Measurements from ENCODE around the gene OR1M1.
"Not testable (repeated sequence)": the region's sequence is repeated elsewhere in the genome, so short reads cannot be mapped to it uniquely, and the experiment has no call there.

The OR1M1 gene

GRCh38 chr19:9056131-9056530, 30.7 kb upstream of the OR1M1 start:
- H3K4me3 ChIP-seq (ENCODE audit: low read length); H3K4me2 ChIP-seq (ENCODE audit: low read length); H3K27me3 ChIP-seq (ENCODE audit: control insufficient read depth, insufficient read depth, low read length); H3K4me1 ChIP-seq (ENCODE audit: control insufficient read depth, insufficient read depth, low read length); H3K9ac ChIP-seq (ENCODE audit: low read depth, low read length); H3K36me3 ChIP-seq (ENCODE audit: insufficient read depth, low read length); H3K9me3 ChIP-seq (replicated peaks; ENCODE audit: low read length): not testable (repeated sequence)

- Histone ChIP-seq H3K36me3 (ENCODE audit: insufficient read depth, low read length) (no peaks in the 10 kb centered on the region), H3K27me3 (ENCODE audit: control insufficient read depth, insufficient read depth, low read length) (no peaks in the 10 kb centered on the region), H3K9ac (ENCODE audit: low read depth, low read length) (no peak overlapping the region), H3K4me1 (ENCODE audit: control insufficient read depth, insufficient read depth, low read length) (no peaks in the 10 kb centered on the region), H3K9me3 (replicated peaks; ENCODE audit: low read length) (peaks cover 7% of the 10 kb centered on the region), H3K4me2 (ENCODE audit: low read length) (no peak overlapping the region), H3K4me3 (ENCODE audit: low read length) (no peak overlapping the region)
Observed at GRCh38 chr19:9057505-9058258, 29.2 kb upstream of the OR1M1 start.

GRCh38 chr19:9058905-9059667, 27.8 kb upstream of the OR1M1 start:
- Histone ChIP-seq H3K27me3 (ENCODE audit: control insufficient read depth, insufficient read depth, low read length) (no peaks in the 10 kb centered on the region), H3K4me3 (ENCODE audit: low read length) (no peak overlapping the region), H3K9me3 (replicated peaks; ENCODE audit: low read length) (peaks cover 7% of the 10 kb centered on the region), H3K4me1 (ENCODE audit: control insufficient read depth, insufficient read depth, low read length) (no peaks in the 10 kb centered on the region), H3K9ac (ENCODE audit: low read depth, low read length) (no peak overlapping the region), H3K4me2 (ENCODE audit: low read length) (no peak overlapping the region), H3K36me3 (ENCODE audit: insufficient read depth, low read length) (no peaks in the 10 kb centered on the region)

DNA sequence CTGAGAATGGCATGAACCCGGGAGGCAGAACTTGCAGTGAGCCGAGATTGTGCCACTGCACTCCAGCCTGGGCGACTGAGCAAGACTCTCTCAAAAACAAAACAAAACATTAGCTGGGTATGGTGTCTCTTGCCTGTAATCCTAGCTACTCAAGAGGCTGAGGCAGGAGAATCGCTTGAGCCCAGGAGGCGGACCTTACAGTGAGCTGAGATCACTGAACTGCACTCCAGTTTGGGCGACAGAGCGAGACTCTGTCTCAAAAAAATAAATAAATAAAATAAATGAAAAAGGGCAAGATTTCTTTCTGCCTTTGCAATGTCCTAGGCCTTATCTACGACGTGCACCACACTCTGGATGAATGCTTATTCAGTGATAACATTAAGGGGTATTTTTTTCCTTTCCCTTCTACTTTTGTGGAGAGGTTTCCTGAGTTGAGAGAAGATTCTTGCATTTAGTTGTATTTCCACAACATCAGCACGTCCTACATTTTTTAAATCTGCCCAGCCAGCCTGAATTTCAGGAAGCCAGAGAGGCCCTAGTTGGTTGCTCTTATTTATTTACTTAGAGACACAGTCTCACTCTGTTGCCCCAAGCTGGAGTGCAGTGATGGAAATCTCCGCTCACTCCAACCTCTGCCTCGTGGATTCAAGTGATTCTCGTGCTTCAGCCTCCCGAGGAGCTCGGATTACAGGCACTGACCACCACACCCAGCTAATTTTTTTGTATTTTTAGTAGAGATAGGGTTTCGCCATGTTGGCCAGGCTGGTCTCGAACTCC, 26.1 kb upstream of the OR1M1 start:
- no peaks in the 10 kb centered on the region for H3K27me3 ChIP-seq (ENCODE audit: control insufficient read depth, insufficient read depth, low read length)
- H3K9ac ChIP-seq (ENCODE audit: low read depth, low read length) = no peak overlapping the region
- no peak overlapping the region for H3K4me3 ChIP-seq (ENCODE audit: low read length)
- no peak overlapping the region for H3K4me2 ChIP-seq (ENCODE audit: low read length)
- no peaks in the 10 kb centered on the region for H3K36me3 ChIP-seq (ENCODE audit: insufficient read depth, low read length)
- H3K4me1 ChIP-seq (ENCODE audit: control insufficient read depth, insufficient read depth, low read length) = no peaks in the 10 kb centered on the region
- peaks cover 7% of the 10 kb centered on the region for H3K9me3 ChIP-seq (replicated peaks; ENCODE audit: low read length)

DNA sequence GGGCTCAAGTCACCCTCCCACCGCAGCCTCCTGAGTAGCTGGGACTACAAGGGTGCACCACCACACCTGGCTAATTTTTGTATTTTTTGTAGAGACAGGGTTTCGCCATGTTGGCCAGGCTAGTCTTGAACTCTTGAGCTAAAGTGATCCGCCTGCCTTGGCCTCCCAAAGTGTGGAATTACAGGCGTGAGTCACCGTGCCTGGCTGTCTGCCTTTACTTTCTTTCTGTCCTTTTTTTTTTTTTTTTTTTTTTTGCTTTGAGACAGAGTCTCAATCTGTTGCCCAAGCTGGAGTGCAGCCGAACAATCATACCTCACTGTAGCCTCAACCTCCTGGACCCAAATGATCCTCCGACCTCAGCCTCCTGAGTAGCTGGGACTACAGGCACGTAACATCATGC, 25.0 kb upstream of the OR1M1 start:
- H3K9ac ChIP-seq (ENCODE audit: low read depth, low read length) = no peak overlapping the region
- no peaks in the 10 kb centered on the region for H3K27me3 ChIP-seq (ENCODE audit: control insufficient read depth, insufficient read depth, low read length)
- H3K9me3 ChIP-seq (replicated peaks; ENCODE audit: low read length) = peaks cover 7% of the 10 kb centered on the region
- no peak overlapping the region for H3K4me3 ChIP-seq (ENCODE audit: low read length)
- H3K4me1 ChIP-seq (ENCODE audit: control insufficient read depth, insufficient read depth, low read length) = no peaks in the 10 kb centered on the region
- no peaks in the 10 kb centered on the region for H3K36me3 ChIP-seq (ENCODE audit: insufficient read depth, low read length)
- H3K4me2 ChIP-seq (ENCODE audit: low read length) = no peak overlapping the region

DNA sequence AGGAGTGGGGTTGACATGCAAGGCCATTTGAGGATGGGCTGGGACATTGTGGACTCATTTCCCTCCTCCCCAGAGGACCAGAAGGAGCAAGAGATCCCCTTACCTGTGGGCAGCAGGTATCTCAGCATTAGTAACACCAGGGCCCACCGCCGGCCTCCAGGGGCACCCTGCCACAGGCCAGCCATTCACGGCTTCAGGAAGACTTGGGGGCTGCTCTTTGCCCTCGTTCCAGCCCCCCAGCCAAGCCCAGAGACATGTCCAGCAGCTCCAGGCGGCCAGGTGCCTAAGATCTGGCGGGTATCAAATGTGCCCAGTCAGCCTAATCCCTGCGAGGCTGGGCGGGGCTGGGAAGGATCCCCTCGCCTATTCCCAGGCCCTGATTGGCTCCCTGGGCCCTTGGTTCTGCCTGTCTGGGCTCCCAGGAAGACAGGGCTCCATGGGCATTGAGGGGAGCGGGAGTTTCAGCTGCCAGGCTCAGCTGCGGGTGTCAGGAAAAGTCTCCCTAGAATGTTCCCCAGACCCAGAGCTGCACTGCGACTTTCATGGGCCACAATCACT, 21.3 kb upstream of the OR1M1 start:
- Histone ChIP-seq H3K4me3 (ENCODE audit: low read length) (no peak overlapping the region), H3K36me3 (ENCODE audit: insufficient read depth, low read length) (no peaks in the 10 kb centered on the region), H3K4me1 (ENCODE audit: control insufficient read depth, insufficient read depth, low read length) (no peaks in the 10 kb centered on the region), H3K9me3 (replicated peaks; ENCODE audit: low read length) (no peaks in the 10 kb centered on the region), H3K9ac (ENCODE audit: low read depth, low read length) (no peak overlapping the region), H3K4me2 (ENCODE audit: low read length) (no peak overlapping the region), H3K27me3 (ENCODE audit: control insufficient read depth, insufficient read depth, low read length) (no peaks in the 10 kb centered on the region)

DNA sequence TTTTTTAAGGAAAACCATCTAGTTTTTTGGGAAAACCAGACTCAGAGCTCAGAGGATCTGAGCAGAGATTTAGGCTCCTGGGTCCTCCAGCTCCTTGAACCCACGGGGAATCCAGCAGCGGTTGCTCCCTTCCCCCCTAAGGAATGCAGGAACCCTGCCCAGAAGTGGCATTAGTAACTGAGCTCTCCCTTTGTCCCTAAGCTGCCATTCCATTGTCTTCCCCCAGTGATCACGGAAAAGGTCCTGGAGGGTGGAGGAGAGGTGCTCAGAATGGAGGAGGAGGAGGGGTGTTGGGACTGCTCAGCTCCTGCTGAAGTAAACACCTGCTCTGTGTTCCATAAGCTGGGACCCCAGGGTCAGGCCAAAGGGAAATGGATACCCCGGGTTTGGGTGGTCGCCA, 16.8 kb upstream of the OR1M1 start:
- Histone ChIP-seq H3K36me3 (ENCODE audit: insufficient read depth, low read length) (no peaks in the 10 kb centered on the region), H3K9ac (ENCODE audit: low read depth, low read length) (no peak overlapping the region), H3K4me3 (ENCODE audit: low read length) (no peak overlapping the region), H3K9me3 (replicated peaks; ENCODE audit: low read length) (no peaks in the 10 kb centered on the region), H3K4me2 (ENCODE audit: low read length) (no peak overlapping the region), H3K27me3 (ENCODE audit: control insufficient read depth, insufficient read depth, low read length) (no peaks in the 10 kb centered on the region), H3K4me1 (ENCODE audit: control insufficient read depth, insufficient read depth, low read length) (no peaks in the 10 kb centered on the region)

DNA sequence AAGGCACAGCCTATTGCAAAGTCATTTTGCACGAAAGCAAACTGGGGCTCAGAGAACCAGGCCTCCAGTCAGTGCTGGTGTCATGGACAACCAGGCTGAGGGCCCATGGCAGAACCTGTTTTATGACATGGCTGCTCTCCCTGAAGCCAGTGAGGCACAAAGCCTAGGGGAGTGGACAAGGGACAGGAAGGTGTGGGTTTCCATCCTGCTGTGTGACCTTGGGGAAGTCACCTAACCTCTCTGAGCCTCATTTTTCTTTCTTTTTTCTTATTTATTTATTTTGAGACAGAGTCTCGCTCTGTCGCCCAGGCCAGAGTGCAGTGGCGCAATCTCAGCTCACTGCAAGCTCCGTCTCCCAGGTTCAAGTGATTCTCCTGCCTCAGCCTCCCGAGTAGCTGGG, 15.1 kb upstream of the OR1M1 start:
- not testable (repeated sequence) for H3K4me3 ChIP-seq (ENCODE audit: low read length); H3K9me3 ChIP-seq (replicated peaks; ENCODE audit: low read length); H3K4me1 ChIP-seq (ENCODE audit: control insufficient read depth, insufficient read depth, low read length)

GRCh38 chr19:9073806-9074205, 13.1 kb upstream of the OR1M1 start:
- no peaks in the 10 kb centered on the region for H3K36me3 ChIP-seq (ENCODE audit: insufficient read depth, low read length)

More for the DNA sequence above, 15.1 kb upstream of the OR1M1 start:
- not testable (repeated sequence) for H3K36me3 ChIP-seq (ENCODE audit: insufficient read depth, low read length); H3K27me3 ChIP-seq (ENCODE audit: control insufficient read depth, insufficient read depth, low read length); H3K9ac ChIP-seq (ENCODE audit: low read depth, low read length); H3K4me2 ChIP-seq (ENCODE audit: low read length)

GRCh38 chr19:9075064-9075949, 11.6 kb upstream of the OR1M1 start:
- Histone ChIP-seq H3K4me3 (ENCODE audit: low read length) (no peak overlapping the region), H3K4me2 (ENCODE audit: low read length) (no peak overlapping the region), H3K4me1 (ENCODE audit: control insufficient read depth, insufficient read depth, low read length) (no peaks in the 10 kb centered on the region), H3K9ac (ENCODE audit: low read depth, low read length) (no peak overlapping the region), H3K27me3 (ENCODE audit: control insufficient read depth, insufficient read depth, low read length) (no peaks in the 10 kb centered on the region), H3K36me3 (ENCODE audit: insufficient read depth, low read length) (no peaks in the 10 kb centered on the region), H3K9me3 (replicated peaks; ENCODE audit: low read length) (no peaks in the 10 kb centered on the region)

More at GRCh38 chr19:9073806-9074205, 13.1 kb upstream of the OR1M1 start:
- Histone ChIP-seq H3K4me3 (ENCODE audit: low read length) (no peak overlapping the region), H3K27me3 (ENCODE audit: control insufficient read depth, insufficient read depth, low read length) (no peaks in the 10 kb centered on the region), H3K4me2 (ENCODE audit: low read length) (no peak overlapping the region), H3K9ac (ENCODE audit: low read depth, low read length) (no peak overlapping the region), H3K4me1 (ENCODE audit: control insufficient read depth, insufficient read depth, low read length) (no peaks in the 10 kb centered on the region), H3K9me3 (replicated peaks; ENCODE audit: low read length) (no peaks in the 10 kb centered on the region)
